HUES64 (cell line): Measurements from ENCODE around the gene ZMYND15.

Experiments
- H3K27ac ChIP-seq: 2 replicates; pipeline ENCODE4 v1.7.0; 2013; ENCODE audit warnings: low read depth, low read length, inconsistent platforms
- H3K27me3 ChIP-seq: 2 replicates; pipeline ENCODE4 v1.6.1; 2013; ENCODE audit warnings: mild to moderate bottlenecking, low read length; ENCODE audit not compliant: insufficient read depth
- H3K36me3 ChIP-seq: 2 replicates; pipeline ENCODE4 v1.6.1; 2013; ENCODE audit warnings: mild to moderate bottlenecking, low read length; ENCODE audit not compliant: insufficient read depth
- H3K4me1 ChIP-seq: 2 replicates; pipeline ENCODE4 v1.6.1; 2013; ENCODE audit warnings: mild to moderate bottlenecking, low read length, moderate library complexity; ENCODE audit not compliant: insufficient read depth
- H3K4me3 ChIP-seq: 2 replicates; pipeline ENCODE4 v1.5.1; 2013; ENCODE audit warnings: mild to moderate bottlenecking, low read length, moderate library complexity
- H3K9ac ChIP-seq: 2 replicates; pipeline ENCODE4 v1.6.1; 2013; ENCODE audit warnings: mild to moderate bottlenecking, low read depth, low read length
- H3K9me3 ChIP-seq: 2 replicates; pipeline ENCODE4 v1.6.1; 2013; ENCODE audit warnings: low read depth, low read length; ENCODE audit not compliant: insufficient read depth
- WGBS: fragments of 150-250, 120-280 bp; methylation state at CpG from one replicate; pipeline ENCODE4 v1.1.7; 2013; ENCODE audit warnings: missing lambda C conversion rate; 5-methylcytosine and 5-hydroxymethylcytosine counted together

Gene ZMYND15

DNA sequence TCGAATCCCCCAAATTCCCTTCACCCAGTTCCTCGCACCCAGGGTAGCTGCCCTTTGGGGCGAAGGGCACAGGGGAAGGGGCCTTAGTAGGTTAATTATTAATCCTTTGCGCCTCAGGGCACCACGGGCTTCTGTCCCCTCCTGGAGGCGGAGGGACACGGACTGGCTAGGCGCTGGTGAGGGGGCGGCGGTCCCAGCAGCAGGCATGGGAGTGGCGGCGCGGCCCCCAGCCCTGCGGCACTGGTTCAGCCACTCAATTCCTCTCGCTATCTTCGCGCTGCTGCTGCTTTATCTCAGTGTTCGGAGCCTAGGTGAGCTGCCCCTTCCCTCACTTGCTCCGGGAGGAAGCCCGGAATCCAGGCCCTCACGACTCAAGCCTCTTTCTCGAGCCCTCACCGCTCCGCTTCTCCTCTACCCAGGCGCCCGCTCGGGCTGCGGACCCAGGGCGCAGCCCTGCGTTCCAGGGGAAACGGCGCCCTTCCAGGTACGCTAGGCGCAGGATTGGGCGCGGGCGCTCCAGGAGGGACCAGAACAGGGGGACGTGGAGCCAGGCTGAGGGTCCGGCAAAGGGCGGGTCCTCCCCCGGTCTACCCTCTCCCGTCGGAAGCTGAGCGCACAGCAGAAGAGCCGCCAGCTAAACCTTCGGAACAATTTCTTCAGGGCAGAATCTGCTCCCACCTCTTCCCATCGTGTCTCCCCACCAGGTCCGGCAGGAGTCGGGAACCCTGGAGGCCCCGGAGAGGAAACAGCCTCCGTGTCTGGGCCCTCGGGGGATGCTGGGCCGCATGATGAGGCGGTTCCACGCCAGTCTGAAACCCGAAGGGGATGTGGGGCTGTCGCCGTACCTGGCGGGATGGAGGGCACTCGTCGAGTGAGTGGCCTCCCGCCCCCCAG lies 49.4 kb downstream of the ZMYND15 start, which contains the start of gene GLTPD2:
Gene GLTPD2, plus strand, starts transcription at position 158 of the 894 bp plus-strand sequence. Its CDS starts 48 bp downstream, at position 206.
- peaks cover 84% of the 10 kb centered on the region for H3K27me3 ChIP-seq
- no peaks in the 10 kb centered on the region for H3K36me3 ChIP-seq
- peaks cover 14% of the 10 kb centered on the region for H3K4me1 ChIP-seq
- H3K9me3 ChIP-seq, result no peaks in the 10 kb centered on the region
- peak within 1 kb of the TSS; percentile 65 for H3K4me3 ChIP-seq
- no peak within 1 kb of the TSS; the same call in 1 of the 2 replicates for H3K27ac ChIP-seq
- WGBS, result 6% methylated on average over 62 of the region's 62 CpGs
- peak within 1 kb of the TSS; percentile 64 for H3K9ac ChIP-seq

- Histone ChIP-seq H3K27ac (no peak overlapping the region; the same call in 1 of the 2 replicates), H3K36me3 (no peaks in the 10 kb centered on the region), H3K27me3 (peaks cover 78% of the 10 kb centered on the region), H3K4me1 (peaks cover 14% of the 10 kb centered on the region), H3K4me3 (peak overlapping the region; percentile 65), H3K9me3 (no peaks in the 10 kb centered on the region), H3K9ac (peak overlapping the region; percentile 64)
- WGBS, result under 1% methylated on average over 25 of the region's 25 CpGs
Measured at GRCh38 chr17:4789701-4789950, 50.0 kb downstream of the ZMYND15 start.

- H3K4me1 ChIP-seq, result peaks cover 14% of the 10 kb centered on the region
- no peaks in the 10 kb centered on the region for H3K9me3 ChIP-seq
- peaks cover 75% of the 10 kb centered on the region for H3K27me3 ChIP-seq
- under 1% methylated on average over 91 of the region's 91 CpGs for WGBS
- H3K27ac ChIP-seq, result no peak overlapping the region; the same call in 1 of the 2 replicates
- H3K36me3 ChIP-seq, result no peaks in the 10 kb centered on the region
- H3K9ac ChIP-seq, result peak overlapping the region; percentile 64
- H3K4me3 ChIP-seq, result peak overlapping the region; percentile 65
Measured at GRCh38 chr17:4789951-4790704, 50.5 kb downstream of the ZMYND15 start.

DNA sequence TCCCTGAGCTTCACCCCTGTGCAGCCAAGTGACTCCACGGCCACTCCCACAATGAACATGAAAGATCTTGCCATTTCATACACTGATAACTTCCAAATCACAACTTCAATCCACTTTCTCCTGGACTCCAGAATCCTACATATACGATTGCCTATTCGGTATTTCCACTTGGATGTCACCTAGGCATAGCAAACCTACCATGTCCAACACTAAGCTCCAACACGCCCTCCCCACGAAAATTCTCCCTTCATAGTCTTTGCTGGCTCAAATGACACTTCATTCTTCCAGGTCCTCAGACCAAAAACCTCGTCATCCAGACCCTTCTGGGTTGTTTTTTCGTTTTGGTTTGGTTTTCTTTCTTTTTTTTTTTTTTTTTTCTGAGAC lies 51.1 kb downstream of the ZMYND15 start:
- Histone ChIP-seq H3K27ac (no peak overlapping the region), H3K27me3 (peaks cover 69% of the 10 kb centered on the region), H3K9ac (no peak overlapping the region), H3K9me3 (no peaks in the 10 kb centered on the region), H3K4me3 (peak overlapping the region; percentile 65), H3K4me1 (peaks cover 14% of the 10 kb centered on the region), H3K36me3 (no peaks in the 10 kb centered on the region)
- WGBS, result 72% methylated on average over 5 of the region's 7 CpGs

GRCh38 chr17:4795168-4795567 lies 55.5 kb downstream of the ZMYND15 start:
- no peaks in the 10 kb centered on the region for H3K4me1 ChIP-seq
- peaks cover 25% of the 10 kb centered on the region for H3K27me3 ChIP-seq
- peaks cover 22% of the 10 kb centered on the region for H3K36me3 ChIP-seq
- no CpG with 5 or more reads among the region's 1 CpG for WGBS
- H3K9ac ChIP-seq, result no peak overlapping the region
- no peak overlapping the region for H3K4me3 ChIP-seq
- no peak overlapping the region for H3K27ac ChIP-seq
- H3K9me3 ChIP-seq, result no peaks in the 10 kb centered on the region
